Renal pelvis (tissue), 4 donors: ENCODE data around the gene SLCO6A1. TPM values are rescaled to one million over a fixed set of nuclear protein-coding genes. Genes with fewer than 3 reads are reported as not detected.

Experiments used
- DNase-seq: peaks from one replicate; pipeline ENCODE4 v3.0.0-alpha.2; 2013
- polyA plus RNA-seq, 3 donors: library from polyadenylated mRNA; unstranded; fragments of 120-200 nt; gene quantifications; one replicate each; pipeline ENCODE4 v1.2.1, GENCODE V29; 2013; ENCODE audit not compliant: insufficient read length in 3 of 3

Gene SLCO6A1
- polyA plus RNA-seq, 3 donors: 0.24 TPM; not detected in 2

GRCh38 chr5:102481054-102481715 lies 17.6 kb downstream of the SLCO6A1 start:
- no peak for DNase-seq

GRCh38 chr5:102453716-102454115 lies 45.1 kb downstream of the SLCO6A1 start:
- no peak for DNase-seq

GRCh38 chr5:102451082-102451481 lies 47.7 kb downstream of the SLCO6A1 start:
- no peak for DNase-seq

GRCh38 chr5:102450313-102450990 lies 48.3 kb downstream of the SLCO6A1 start:
- no peak for DNase-seq

GRCh38 chr5:102433473-102433872 lies 65.3 kb downstream of the SLCO6A1 start:
- DNase-seq: no peak

GRCh38 chr5:102421647-102422046 lies 77.2 kb downstream of the SLCO6A1 start:
- DNase-seq: no peak

- no peak for DNase-seq
These were observed 80.3 kb downstream of the SLCO6A1 start for GRCh38 chr5:102418531-102418930.

GRCh38 chr5:102414448-102414847 lies 84.4 kb downstream of the SLCO6A1 start:
- DNase-seq: no peak

GRCh38 chr5:102388235-102388634 lies 110.6 kb downstream of the SLCO6A1 start:
- no peak for DNase-seq

GRCh38 chr5:102385365-102385764 lies 113.4 kb downstream of the SLCO6A1 start:
- no peak for DNase-seq

- no peak for DNase-seq
These were observed 118.6 kb downstream of the SLCO6A1 start for GRCh38 chr5:102380174-102380573.

- no peak for DNase-seq
These were observed 122.9 kb downstream of the SLCO6A1 start for GRCh38 chr5:102375876-102376275.

- DNase-seq: no peak
These were observed 123.5 kb downstream of the SLCO6A1 start for GRCh38 chr5:102375272-102375671.

GRCh38 chr5:102368392-102368791 lies 130.4 kb downstream of the SLCO6A1 start:
- no peak for DNase-seq

- no peak for DNase-seq
These were observed 157.0 kb downstream of the SLCO6A1 start for GRCh38 chr5:102341681-102342288.

- peak; percentile 33 for DNase-seq
These were observed 174.1 kb downstream of the SLCO6A1 start for GRCh38 chr5:102324714-102325113.

Other genes with a start within 250 kb of the SLCO6A1 start
- gene SLCO4C1, start 202.7 kb downstream of the SLCO6A1 start, polyA plus RNA-seq: 10 to 100 TPM; 21.1 to 32.4 (median 25.1) TPM